ENCODE data around the gene CDYL2.

The CDYL2 gene

GRCh38 chr16:80687606-80688005, 116.8 kb downstream of the CDYL2 start:
- TF ChIP-seq GATA3 (IDR thresholded peaks at IDR 0.05; ENCODE audit: low read depth, low read length) (no peak), GATA2 (IDR thresholded peaks at IDR 0.05; ENCODE audit: low read depth, low read length) (no peak)

GRCh38 chr16:80684906-80685305, 119.5 kb downstream of the CDYL2 start:
- no peak for TF ChIP-seq GATA3 (IDR thresholded peaks at IDR 0.05; ENCODE audit: low read depth, low read length)
- TF ChIP-seq GATA2 (IDR thresholded peaks at IDR 0.05; ENCODE audit: low read depth, low read length): no peak

- no peak for TF ChIP-seq GATA3 (IDR thresholded peaks at IDR 0.05; ENCODE audit: low read depth, low read length)
- TF ChIP-seq GATA2 (IDR thresholded peaks at IDR 0.05; ENCODE audit: low read depth, low read length): no peak
Measured at GRCh38 chr16:80684136-80684765, 120.1 kb downstream of the CDYL2 start.

- no peak for TF ChIP-seq GATA2 (IDR thresholded peaks at IDR 0.05; ENCODE audit: low read depth, low read length)
Measured at GRCh38 chr16:80683646-80684045, 120.8 kb downstream of the CDYL2 start.

- TF ChIP-seq GATA3 (IDR thresholded peaks at IDR 0.05; ENCODE audit: low read depth, low read length): no peak
- TF ChIP-seq GATA2 (IDR thresholded peaks at IDR 0.05; ENCODE audit: low read depth, low read length): no peak
Measured at GRCh38 chr16:80682421-80683070, 121.9 kb downstream of the CDYL2 start.

- no peak for TF ChIP-seq GATA2 (IDR thresholded peaks at IDR 0.05; ENCODE audit: low read depth, low read length)
- no peak for TF ChIP-seq GATA3 (IDR thresholded peaks at IDR 0.05; ENCODE audit: low read depth, low read length)
Measured at GRCh38 chr16:80681436-80681835, 123.0 kb downstream of the CDYL2 start.

- no peak for TF ChIP-seq GATA2 (IDR thresholded peaks at IDR 0.05; ENCODE audit: low read depth, low read length)
- no peak for TF ChIP-seq GATA3 (IDR thresholded peaks at IDR 0.05; ENCODE audit: low read depth, low read length)
Measured at GRCh38 chr16:80680839-80681238, 123.6 kb downstream of the CDYL2 start.

- TF ChIP-seq GATA2 (IDR thresholded peaks at IDR 0.05; ENCODE audit: low read depth, low read length): no peak
- TF ChIP-seq GATA3 (IDR thresholded peaks at IDR 0.05; ENCODE audit: low read depth, low read length): no peak
Measured at GRCh38 chr16:80680046-80680445, 124.4 kb downstream of the CDYL2 start.

- no peak for TF ChIP-seq GATA3 (IDR thresholded peaks at IDR 0.05; ENCODE audit: low read depth, low read length)
- TF ChIP-seq GATA2 (IDR thresholded peaks at IDR 0.05; ENCODE audit: low read depth, low read length): no peak
Measured at GRCh38 chr16:80674884-80675283, 129.5 kb downstream of the CDYL2 start.

GRCh38 chr16:80672379-80672778, 132.0 kb downstream of the CDYL2 start:
- no peak for TF ChIP-seq GATA2 (IDR thresholded peaks at IDR 0.05; ENCODE audit: low read depth, low read length)
- TF ChIP-seq GATA3 (IDR thresholded peaks at IDR 0.05; ENCODE audit: low read depth, low read length): no peak

- TF ChIP-seq GATA2 (IDR thresholded peaks at IDR 0.05; ENCODE audit: low read depth, low read length): no peak
- TF ChIP-seq GATA3 (IDR thresholded peaks at IDR 0.05; ENCODE audit: low read depth, low read length): no peak
Measured at GRCh38 chr16:80671281-80671849, 133.0 kb downstream of the CDYL2 start.

GRCh38 chr16:80670170-80670865, 134.1 kb downstream of the CDYL2 start:
- no peak for TF ChIP-seq GATA2 (IDR thresholded peaks at IDR 0.05; ENCODE audit: low read depth, low read length)
- TF ChIP-seq GATA3 (IDR thresholded peaks at IDR 0.05; ENCODE audit: low read depth, low read length): no peak

- TF ChIP-seq GATA2 (IDR thresholded peaks at IDR 0.05; ENCODE audit: low read depth, low read length): no peak
- TF ChIP-seq GATA3 (IDR thresholded peaks at IDR 0.05; ENCODE audit: low read depth, low read length): no peak
Measured at GRCh38 chr16:80669673-80670072, 134.7 kb downstream of the CDYL2 start.

GRCh38 chr16:80667925-80668324, 136.5 kb downstream of the CDYL2 start:
- TF ChIP-seq GATA2 (IDR thresholded peaks at IDR 0.05; ENCODE audit: low read depth, low read length): no peak
- TF ChIP-seq GATA3 (IDR thresholded peaks at IDR 0.05; ENCODE audit: low read depth, low read length): no peak

- TF ChIP-seq GATA2 (IDR thresholded peaks at IDR 0.05; ENCODE audit: low read depth, low read length): no peak
- TF ChIP-seq GATA3 (IDR thresholded peaks at IDR 0.05; ENCODE audit: low read depth, low read length): no peak
Measured at GRCh38 chr16:80667251-80667560, 137.2 kb downstream of the CDYL2 start.
